Ramos (cell line): ENCODE data around the gene INTS7.
"Not testable (repeated sequence)": the region's sequence is repeated elsewhere in the genome, so short reads cannot be mapped to it uniquely, and the experiment has no call there.

Source experiments
- in situ Hi-C: fragments of 300-500 bp; cut with MboI; formaldehyde crosslinking; loops from one replicate; pipeline ENCODE4 v1.14.3; 2022; ENCODE audit warnings: low sequenced_read_pairs; ENCODE audit not compliant: unreplicated experiment

Gene INTS7

GRCh38 chr1:212040629-212041412 lies 5.5 kb upstream of the INTS7 start:
- in situ Hi-C loops = loop anchor here (25.0 kb wide), 2 partner anchors 354 to 746 kb away; partner anchors contain the start of genes NEK2, NSL1 and TATDN3

DNA sequence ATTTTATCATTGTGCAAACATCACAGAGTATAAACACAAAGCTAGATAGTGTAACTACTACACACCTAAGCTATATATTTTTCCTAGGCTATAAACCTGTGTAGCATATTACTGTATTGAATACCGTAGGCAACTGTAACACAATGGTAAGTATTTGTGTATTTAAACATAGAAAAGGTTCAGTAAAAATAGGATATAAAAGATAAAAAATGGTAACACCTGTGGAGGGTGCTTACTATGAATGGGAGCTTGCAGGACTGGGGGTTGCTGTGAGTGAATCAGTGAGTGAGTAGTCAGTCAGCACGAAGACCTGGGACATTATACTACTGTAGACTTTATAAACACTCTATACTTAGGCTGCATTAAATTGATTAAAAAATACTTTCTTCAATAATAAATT lies 4.3 kb upstream of the INTS7 start:
- in situ Hi-C loops = loop anchor here (25.0 kb wide), 2 partner anchors 352 to 748 kb away; partner anchors contain the start of genes NEK2, NSL1 and TATDN3

- in situ Hi-C loops = loop anchor here (25.0 kb wide), 2 partner anchors 351 to 749 kb away; partner anchors contain the start of genes NEK2, NSL1 and TATDN3
Observed at GRCh38 chr1:212037900-212038299, 2.5 kb upstream of the INTS7 start.

DNA sequence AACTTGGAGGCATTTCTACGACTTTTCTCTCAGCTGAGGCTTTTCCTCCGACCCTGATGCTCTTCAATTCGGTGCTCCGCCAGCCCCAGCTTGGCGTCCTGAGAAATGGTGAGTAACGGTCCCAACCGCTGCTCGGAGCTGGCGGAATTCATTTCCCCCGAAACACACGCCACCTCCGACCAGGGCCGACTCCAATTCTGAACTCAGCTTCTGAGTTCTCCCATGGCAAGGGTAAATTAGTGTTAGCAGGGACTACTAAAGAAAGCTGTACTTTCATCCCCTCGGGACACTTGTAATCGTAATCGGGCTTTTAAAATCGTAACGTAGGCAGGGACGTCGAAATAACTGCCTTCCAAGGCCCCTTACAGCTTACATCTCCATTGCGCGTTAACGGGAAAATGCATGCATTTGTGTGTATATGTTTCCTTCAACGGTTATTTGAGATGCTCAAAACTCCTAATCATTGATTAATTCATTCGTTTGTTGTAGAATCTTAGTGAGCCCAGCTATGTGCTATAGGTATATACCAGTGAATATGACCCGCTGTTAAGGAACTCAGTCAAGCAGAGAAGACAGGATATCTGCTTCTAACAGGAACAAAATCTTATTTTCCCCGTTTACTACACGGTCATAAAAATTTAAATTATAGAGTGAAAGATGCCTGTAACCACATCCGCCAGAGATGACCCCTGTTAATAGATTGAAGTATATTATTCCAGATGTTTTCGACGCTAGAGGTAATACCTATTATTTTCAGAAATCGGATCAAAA lies 663 bp upstream of the INTS7 start:
- in situ Hi-C loops = loop anchor here (25.0 kb wide), 2 partner anchors 349 to 751 kb away; partner anchors contain the start of genes NEK2, NSL1 and TATDN3

GRCh38 chr1:212034516-212035122 lies 738 bp downstream of the INTS7 start:
- in situ Hi-C loops = loop anchor here (25.0 kb wide), 2 partner anchors 347 to 753 kb away; partner anchors contain the start of genes NEK2, NSL1 and TATDN3

GRCh38 chr1:212030936-212031528 lies 4.3 kb downstream of the INTS7 start:
- in situ Hi-C loops = loop anchor here (25.0 kb wide), 2 partner anchors 344 to 756 kb away; partner anchors contain the start of genes NEK2, NSL1 and TATDN3

- in situ Hi-C loops = loop anchor here (25.0 kb wide), 2 partner anchors 340 to 760 kb away; partner anchors contain the start of genes NEK2, NSL1 and TATDN3
Observed at GRCh38 chr1:212027727-212028126, 7.6 kb downstream of the INTS7 start.

DNA sequence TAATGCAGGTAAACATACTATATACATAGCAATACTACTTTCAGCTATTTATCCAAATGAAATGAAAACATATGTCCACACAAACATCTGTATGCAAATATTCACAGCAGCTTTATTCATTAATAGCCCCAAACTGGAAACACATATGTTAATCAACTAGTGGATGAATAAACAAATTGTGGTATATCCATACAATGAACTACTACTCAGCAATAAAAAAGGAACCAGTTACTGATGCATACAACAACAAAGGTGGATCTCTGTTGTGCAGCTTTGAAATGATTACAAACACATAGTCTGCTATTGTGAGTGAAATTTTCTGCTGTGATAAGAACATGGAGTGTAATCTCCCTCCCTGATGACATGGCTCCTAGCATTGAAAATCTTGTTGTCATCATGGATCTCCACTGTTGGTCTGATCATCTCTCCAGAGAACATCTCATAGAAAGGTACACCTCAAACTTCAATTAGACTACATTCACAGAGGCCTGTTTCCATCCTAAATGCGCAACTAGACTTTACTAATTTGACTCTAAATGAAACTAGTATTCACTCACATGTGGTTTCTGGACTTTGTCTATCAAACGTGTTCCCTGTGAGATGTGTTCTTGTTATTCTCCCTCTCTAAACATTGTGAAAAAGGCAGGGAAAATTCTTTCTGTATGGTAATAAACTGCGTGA lies 10.7 kb downstream of the INTS7 start:
- in situ Hi-C loops = loop anchor here (25.0 kb wide), 2 partner anchors 337 to 763 kb away; partner anchors contain the start of genes NEK2, NSL1 and TATDN3

DNA sequence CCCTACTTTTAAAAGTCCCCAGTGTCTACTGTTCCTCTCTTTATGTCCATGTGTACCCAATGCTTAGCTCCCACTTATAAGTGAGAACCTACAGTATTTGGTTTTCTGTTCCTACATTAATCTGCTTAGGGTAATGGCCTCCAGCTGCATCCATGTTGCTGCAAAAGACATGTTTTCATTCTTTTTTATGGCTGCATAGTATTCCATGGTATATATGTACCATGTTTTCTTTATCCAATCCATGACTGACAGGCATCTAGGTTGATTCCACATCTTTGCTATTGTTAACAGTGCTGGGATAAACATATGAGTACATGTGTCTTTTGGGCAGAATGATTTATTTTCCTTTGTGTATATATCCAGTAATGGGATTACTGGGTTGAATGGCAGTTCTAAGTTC lies 12.4 kb downstream of the INTS7 start:
- in situ Hi-C loops = not testable (repeated sequence)

DNA sequence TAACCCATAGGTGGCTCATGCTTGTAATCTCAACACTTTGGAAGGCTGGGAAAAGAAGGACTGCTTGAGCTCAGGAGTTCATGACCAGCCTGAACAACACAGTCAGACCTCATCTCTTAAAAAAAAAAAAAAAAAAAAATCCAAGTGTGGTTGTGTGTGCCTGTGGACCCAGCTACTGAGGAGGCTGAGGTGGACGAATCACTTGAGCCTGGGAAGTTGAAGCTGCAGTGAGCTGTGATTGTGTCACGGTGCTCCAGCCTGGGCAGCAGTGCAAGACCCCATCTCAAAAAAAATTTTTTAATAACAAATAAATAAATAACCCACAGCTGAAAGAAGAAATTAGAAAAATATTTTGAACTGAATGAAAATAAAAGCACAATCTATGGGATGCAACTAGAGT lies 13.8 kb downstream of the INTS7 start:
- in situ Hi-C loops = no loop called here

- in situ Hi-C loops = no loop called here
Observed at GRCh38 chr1:212020975-212021374, 14.4 kb downstream of the INTS7 start.

GRCh38 chr1:212013672-212014071 lies 21.7 kb downstream of the INTS7 start:
- in situ Hi-C loops = no loop called here

DNA sequence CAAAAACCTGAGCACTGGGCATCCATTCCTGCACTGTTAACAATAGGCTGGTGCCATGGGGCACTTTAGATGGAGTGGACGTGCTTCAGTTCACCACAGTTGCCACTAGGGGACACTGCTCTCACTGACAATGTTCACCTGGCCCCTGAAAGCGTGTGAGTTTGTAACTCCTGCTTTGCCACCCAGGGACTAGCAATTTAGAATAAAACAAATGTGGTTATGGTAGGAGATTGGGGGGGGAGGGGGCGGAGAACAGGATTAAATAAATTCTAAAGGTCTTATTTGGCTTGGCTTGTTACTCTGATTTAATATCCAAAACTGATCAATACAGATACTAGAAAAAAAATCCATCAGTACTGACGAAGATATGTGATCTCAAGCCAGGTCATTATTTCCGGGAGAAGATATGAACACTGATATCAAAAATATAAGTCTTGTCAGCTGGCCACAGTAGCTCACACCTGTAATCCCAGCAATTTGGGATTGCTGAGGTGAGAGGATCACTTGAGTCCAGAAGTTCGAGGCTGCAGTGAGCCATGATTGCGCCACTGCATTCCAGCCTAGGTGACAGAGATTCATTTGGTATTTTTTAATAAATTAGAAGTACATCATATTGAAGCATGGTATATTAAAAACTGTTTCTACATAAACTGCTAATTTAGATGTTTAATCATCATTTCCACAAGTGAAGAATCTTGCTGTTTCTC lies 23.2 kb downstream of the INTS7 start:
- in situ Hi-C loops = no loop called here

DNA sequence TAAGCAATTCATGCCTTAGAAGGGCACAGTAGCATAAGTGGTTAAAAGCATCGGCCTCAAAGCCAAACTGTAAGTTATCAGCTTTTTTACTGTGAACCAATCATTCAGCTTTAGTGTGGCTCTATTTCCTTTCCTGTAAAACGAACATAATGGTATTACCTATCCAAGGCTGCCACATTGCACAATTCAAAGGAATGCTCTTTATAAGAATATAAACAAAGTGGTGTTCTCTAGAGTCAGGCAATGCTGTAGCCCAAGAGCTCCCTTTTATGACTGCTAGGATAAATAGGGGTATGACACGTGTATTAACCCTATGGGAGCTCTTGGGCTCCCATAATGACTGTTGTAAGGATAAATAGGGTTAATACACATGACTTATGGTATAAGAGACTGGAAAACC lies 25.4 kb downstream of the INTS7 start:
- in situ Hi-C loops = no loop called here

GRCh38 chr1:212009561-212009960 lies 25.8 kb downstream of the INTS7 start:
- in situ Hi-C loops = no loop called here

DNA sequence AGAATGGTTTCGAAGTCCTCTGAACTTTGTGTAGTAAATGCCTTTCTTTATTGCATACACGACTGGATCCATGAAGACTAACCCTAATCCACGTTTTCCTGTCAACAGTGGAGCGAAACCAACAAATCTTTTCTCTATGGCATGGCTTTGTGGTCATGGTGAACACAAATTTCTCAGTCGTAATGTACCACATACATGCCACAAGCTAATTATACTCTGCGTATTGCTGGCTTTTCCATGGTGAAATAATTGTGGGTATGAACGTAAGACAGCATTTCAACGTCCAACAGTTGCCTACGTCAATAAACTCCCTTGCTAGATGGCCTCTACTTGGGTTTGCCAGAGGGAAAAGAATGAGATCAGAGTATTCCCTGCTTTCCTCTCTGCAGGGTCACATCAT lies 27.5 kb downstream of the INTS7 start:
- in situ Hi-C loops = no loop called here

- in situ Hi-C loops = no loop called here
Observed at GRCh38 chr1:212007178-212007577, 28.2 kb downstream of the INTS7 start.

DNA sequence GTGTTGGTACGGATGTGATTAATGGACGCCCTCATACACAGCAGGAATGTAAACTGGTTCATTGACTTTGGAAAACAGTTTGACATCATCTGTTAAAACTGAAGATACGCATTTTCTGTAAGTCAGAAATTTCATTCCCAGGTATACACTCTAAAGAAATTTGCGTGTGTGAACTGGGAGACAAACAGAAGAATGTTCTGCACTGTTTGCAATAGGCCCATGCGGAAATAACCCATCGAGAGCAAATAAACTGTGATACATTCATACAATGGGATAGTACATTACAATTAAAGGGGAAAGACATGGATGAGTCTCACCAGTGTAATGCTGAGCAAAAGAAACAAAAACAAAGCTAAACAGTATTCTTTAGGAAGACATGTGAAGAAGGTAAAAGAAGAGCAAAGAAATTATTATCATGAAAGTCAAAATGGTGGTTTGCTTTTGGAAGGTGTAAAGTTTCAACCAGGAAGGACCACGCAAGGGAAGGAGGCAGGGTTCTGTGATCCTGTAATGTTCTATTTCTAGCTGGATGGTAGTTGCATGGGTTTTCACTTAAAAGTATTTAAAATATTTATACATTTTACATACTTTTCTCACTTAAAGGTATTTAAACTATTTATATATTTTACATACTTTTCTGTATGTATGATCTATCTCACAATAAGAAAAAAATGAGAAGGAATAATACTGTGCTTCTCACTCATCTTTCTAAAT lies 30.3 kb downstream of the INTS7 start:
- in situ Hi-C loops = no loop called here
